ENCODE measurements around the gene CNOT3. TPM values are rescaled to one million over a fixed set of nuclear protein-coding genes. Genes with fewer than 3 reads are reported as not detected.

Gene CNOT3
- total and polyA plus RNA-seq, 2 donors (not counting 3 experiments of a cell fraction or from before 2014, with no cell fraction given), result 20.4 to 74.7 TPM

DNA sequence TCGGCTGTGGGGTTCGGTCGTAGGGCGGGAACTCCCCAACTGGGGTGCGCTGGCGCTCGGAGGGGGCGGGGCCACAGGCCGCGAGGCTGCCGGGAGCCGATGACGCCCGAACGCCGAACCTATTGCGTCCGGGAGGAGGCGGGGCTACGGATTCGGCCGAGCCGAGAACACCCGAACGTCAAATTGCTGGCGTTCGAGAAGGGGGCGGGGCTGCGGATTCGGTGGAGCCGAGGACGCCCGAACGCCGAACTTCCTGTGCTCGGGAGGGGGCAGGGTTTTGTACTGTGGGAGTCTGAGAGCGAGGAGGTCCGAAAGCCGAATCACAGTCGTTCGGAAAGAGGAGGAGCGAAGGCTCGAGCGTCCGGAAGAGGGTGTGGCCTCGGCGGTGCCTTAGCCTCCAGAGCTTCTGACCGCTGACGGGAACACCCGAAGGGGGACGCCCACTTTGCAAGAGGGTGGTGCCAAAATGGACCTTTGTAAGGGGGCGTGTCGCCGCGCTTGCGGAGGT, 53.0 kb downstream of the CNOT3 start:
- peak overlapping the region; percentile 90 for H3K4me2 ChIP-seq (ENCODE audit: insufficient read depth, low read length)
- H3K4me1 ChIP-seq (ENCODE audit: control insufficient read depth, extremely low read depth, insufficient read depth, low read length), result peaks cover 16% of the 10 kb centered on the region
- no peaks in the 10 kb centered on the region for H4K20me1 ChIP-seq (replicated peaks; ENCODE audit: control insufficient read depth, extremely low read depth, insufficient read depth, low read length)
- H3K27me3 ChIP-seq (ENCODE audit: control insufficient read depth in 2 of 2, insufficient read depth in 2 of 2, low read length in 2 of 2), result no peaks in the 10 kb centered on the region
- BruUV-seq (replicated peaks), result no TSS peak
- FAIRE-seq (no peak), DNase-seq (ENCODE audit: low read depth, low spot score) (peak; percentile 100)
- CTCF ChIA-PET, result interaction anchor here (0.7 to 2.7 kb wide), 8 partner anchors 10 to 75 kb away, joined by 3 to 15 read pairs (median 5); partner anchors contain the start of genes LENG1 and RPS9
- H3K4me3 ChIP-seq (replicated peaks in 1 of 3; ENCODE audit: insufficient read depth in 1 of 3, low read depth in 1 of 3, low read length in 3 of 3), result peak overlapping the region; percentile 64 to 88 (median 78)
- intact Hi-C loops (cut with micrococcal nuclease), result loop anchor here (1.0 to 2.0 kb wide), 7 partner anchors 10 to 323 kb away; partner anchors contain the start of genes CNOT3, LENG1, LENG9 and MYADM
- no peak for TF ChIP-seq EZH2 (IDR thresholded peaks at IDR 0.05; ENCODE audit: borderline replicate concordance, low read depth, low read length, severe bottlenecking)
- peak; percentile 4 for TF ChIP-seq POLR2A (IDR thresholded peaks at IDR 0.05; ENCODE audit: low read depth, low read length)
- dilution Hi-C loops (cut with MboI; ENCODE audit: extremely low pct_ligation_motif_present, low sequenced_read_pairs), result no loop called here
- peak overlapping the region; percentile 86 for H3K27ac ChIP-seq (ENCODE audit: insufficient read depth, low read depth, low read length)
- peaks cover 38% of the 10 kb centered on the region for H3K79me2 ChIP-seq (ENCODE audit: control insufficient read depth, insufficient read depth, low read length)
- peak overlapping the region; percentile 84 for H3K9ac ChIP-seq (replicated peaks; ENCODE audit: extremely low read depth, insufficient read depth, low read length)
- H3K36me3 ChIP-seq (ENCODE audit: control insufficient read depth in 2 of 2, extremely low read depth in 1 of 2, insufficient read depth in 2 of 2, low read length in 2 of 2), result peaks cover 7 to 8% of the 10 kb centered on the region in 2 experiments
- no peaks in the 10 kb centered on the region for H3K9me1 ChIP-seq (replicated peaks; ENCODE audit: control insufficient read depth, extremely low read depth, insufficient read depth, low read length)
- POLR2A ChIA-PET, result interaction anchor here (0.6 to 5.2 kb wide), 5 partner anchors 11 to 53 kb away, joined by 3 to 91 read pairs (median 3); partner anchors contain the start of genes CNOT3 and RPS9
- no peaks in the 10 kb centered on the region for H3K9me3 ChIP-seq (replicated peaks; ENCODE audit: control insufficient read depth, insufficient read depth, low read length)
- H2AFZ ChIP-seq (ENCODE audit: low read depth, low read length), result peak overlapping the region; percentile 92

- H3K4me1 ChIP-seq (ENCODE audit: control insufficient read depth, extremely low read depth, insufficient read depth, low read length), result peaks cover 16% of the 10 kb centered on the region
- TSS peak; percentile 9 for BruUV-seq (replicated peaks)
- DNase-seq (ENCODE audit: low read depth, low spot score) (no peak), FAIRE-seq (peak; percentile 62)
- peak within 1 kb of the TSS; percentile 92 for H2AFZ ChIP-seq (ENCODE audit: low read depth, low read length)
- H3K27ac ChIP-seq (ENCODE audit: insufficient read depth, low read depth, low read length), result peak within 1 kb of the TSS; percentile 86
- peaks cover 7 to 8% of the 10 kb centered on the region in 2 experiments for H3K36me3 ChIP-seq (ENCODE audit: control insufficient read depth in 2 of 2, extremely low read depth in 1 of 2, insufficient read depth in 2 of 2, low read length in 2 of 2)
- peak; percentile 31 for TF ChIP-seq POLR2AphosphoS5 (IDR thresholded peaks at IDR 0.05; ENCODE audit: insufficient read depth, low read depth, low read length)
- no peak for TF ChIP-seq CTCF (IDR thresholded peaks at IDR 0.05; ENCODE audit: extremely low read depth in 1 of 2, insufficient read depth in 1 of 2, low read depth in 1 of 2, low read length in 2 of 2)
- no peak for TF ChIP-seq MYC (IDR thresholded peaks at IDR 0.05; ENCODE audit: low read depth, low read length)
- no peak for TF ChIP-seq JUN (IDR thresholded peaks at IDR 0.05; ENCODE audit: borderline replicate concordance, insufficient read depth, insufficient read length, low read depth)
- TF ChIP-seq EZH2 (IDR thresholded peaks at IDR 0.05; ENCODE audit: borderline replicate concordance, low read depth, low read length, severe bottlenecking), result no peak
- TF ChIP-seq MAX (IDR thresholded peaks at IDR 0.05; ENCODE audit: insufficient read depth, insufficient read length), result no peak
- TF ChIP-seq FOS (IDR thresholded peaks at IDR 0.05; ENCODE audit: borderline replicate concordance, insufficient read depth, low read length), result no peak
- no peak for TF ChIP-seq POLR2A (IDR thresholded peaks at IDR 0.05; ENCODE audit: low read depth, low read length)
- POLR2A ChIA-PET, result interaction anchor here (0.6 to 5.2 kb wide), 6 partner anchors 10 to 54 kb away, joined by 3 to 91 read pairs (median 3); partner anchors contain the start of genes CNOT3 and RPS9
- H3K9me3 ChIP-seq (replicated peaks; ENCODE audit: control insufficient read depth, insufficient read depth, low read length), result no peaks in the 10 kb centered on the region
- dilution Hi-C loops (cut with MboI; ENCODE audit: extremely low pct_ligation_motif_present, low sequenced_read_pairs) (no loop called here), intact Hi-C loops (cut with micrococcal nuclease) (loop anchor here (2.0 kb wide), 2 partner anchors 272 to 280 kb away; partner anchors contain the start of gene LENG9)
- peaks cover 37% of the 10 kb centered on the region for H3K79me2 ChIP-seq (ENCODE audit: control insufficient read depth, insufficient read depth, low read length)
- CTCF ChIA-PET, result interaction anchor here (0.7 to 2.7 kb wide), 9 partner anchors 9 to 75 kb away, joined by 3 to 15 read pairs (median 4); partner anchors contain the start of genes LENG1 and RPS9
- peak within 1 kb of the TSS; percentile 90 for H3K4me2 ChIP-seq (ENCODE audit: insufficient read depth, low read length)
- no peaks in the 10 kb centered on the region for H3K9me1 ChIP-seq (replicated peaks; ENCODE audit: control insufficient read depth, extremely low read depth, insufficient read depth, low read length)
- H3K27me3 ChIP-seq (ENCODE audit: control insufficient read depth in 2 of 2, insufficient read depth in 2 of 2, low read length in 2 of 2), result no peaks in the 10 kb centered on the region
- no peaks in the 10 kb centered on the region for H4K20me1 ChIP-seq (replicated peaks; ENCODE audit: control insufficient read depth, extremely low read depth, insufficient read depth, low read length)
- peak within 1 kb of the TSS; percentile 84 for H3K9ac ChIP-seq (replicated peaks; ENCODE audit: extremely low read depth, insufficient read depth, low read length)
- H3K4me3 ChIP-seq (replicated peaks in 1 of 3; ENCODE audit: insufficient read depth in 1 of 3, low read depth in 1 of 3, low read length in 3 of 3), result peak within 1 kb of the TSS; percentile 64 to 88 (median 78)
Observed at GRCh38 chr19:54191011-54191810, 53.6 kb downstream of the CNOT3 start, which contains the start of gene TSEN34. Gene TSEN34, plus strand, starts transcription at chr19:54191308. Its CDS starts 57 bp downstream, at chr19:54191365.

All from endothelial cell of umbilical vein (primary cell).